Activated CD4-positive, alpha-beta T cell treated with anti-CD3 and anti-CD28 coated beads, Interleukin-2, amount 50 U/mL, for 48 hours (primary cell): Measurements from ENCODE around the gene LHB.

Experiments
- DNase-seq, 2 experiments: peaks; one replicate each; pipeline ENCODE4 v3.0.0-alpha.2; 2020

The LHB gene

GRCh38 chr19:48970923-48971395 lies 45.9 kb downstream of the LHB start:
- peak; percentile 88 to 89 for DNase-seq

GRCh38 chr19:48970139-48970766 lies 46.6 kb downstream of the LHB start:
- no peak for DNase-seq

GRCh38 chr19:48969276-48970138 lies 47.4 kb downstream of the LHB start:
- DNase-seq: no peak

GRCh38 chr19:48968813-48969218 lies 48.1 kb downstream of the LHB start:
- DNase-seq: no peak

- no peak for DNase-seq
Measured at GRCh38 chr19:48968179-48968661, 48.7 kb downstream of the LHB start.

- DNase-seq: no peak
Measured at GRCh38 chr19:48967346-48968178, 49.3 kb downstream of the LHB start.

- no peak for DNase-seq
Measured at GRCh38 chr19:48966541-48967345, 50.1 kb downstream of the LHB start.
